Nephron (organoid): ENCODE results near the gene PRDM1.

Source experiments
- H3K27ac Mint-ChIP-seq, 3 experiments: 2 replicates each; pipeline ENCODE4 v1.8.0; 2020; ENCODE audit warnings: mixed read lengths in 3 of 3, mild to moderate bottlenecking in 2 of 3, moderate library complexity in 1 of 3
- H3K27me3 Mint-ChIP-seq: 2 replicates; pipeline ENCODE4 v1.8.0; 2021; ENCODE audit warnings: low read depth, mild to moderate bottlenecking, moderate library complexity, mixed read lengths
- H3K36me3 Mint-ChIP-seq: 2 replicates; pipeline ENCODE4 v1.8.0; 2020; ENCODE audit warnings: low read depth, mixed read lengths
- H3K4me1 Mint-ChIP-seq: 2 replicates; pipeline ENCODE4 v1.8.0; 2020; ENCODE audit warnings: mixed read lengths
- H3K4me3 Mint-ChIP-seq, 3 experiments: 2 replicates each; pipeline ENCODE4 v1.8.0; 2020; ENCODE audit warnings: mild to moderate bottlenecking in 3 of 3, mixed read lengths in 3 of 3, moderate library complexity in 2 of 3
- H3K9me3 Mint-ChIP-seq: 2 replicates; pipeline ENCODE4 v1.8.0; 2020; ENCODE audit warnings: mixed read lengths
- TF ChIP-seq, protein P1 (sequence below), 3 experiments: fragments of 200-600 bp; sonication (generic); IDR thresholded peaks; one replicate each; pipeline ENCODE4 v1.5.0; 2021; ENCODE audit warnings: antibody characterized with exemption in 3 of 3; ENCODE audit not compliant: unreplicated experiment in 3 of 3

The PRDM1 gene

DNA sequence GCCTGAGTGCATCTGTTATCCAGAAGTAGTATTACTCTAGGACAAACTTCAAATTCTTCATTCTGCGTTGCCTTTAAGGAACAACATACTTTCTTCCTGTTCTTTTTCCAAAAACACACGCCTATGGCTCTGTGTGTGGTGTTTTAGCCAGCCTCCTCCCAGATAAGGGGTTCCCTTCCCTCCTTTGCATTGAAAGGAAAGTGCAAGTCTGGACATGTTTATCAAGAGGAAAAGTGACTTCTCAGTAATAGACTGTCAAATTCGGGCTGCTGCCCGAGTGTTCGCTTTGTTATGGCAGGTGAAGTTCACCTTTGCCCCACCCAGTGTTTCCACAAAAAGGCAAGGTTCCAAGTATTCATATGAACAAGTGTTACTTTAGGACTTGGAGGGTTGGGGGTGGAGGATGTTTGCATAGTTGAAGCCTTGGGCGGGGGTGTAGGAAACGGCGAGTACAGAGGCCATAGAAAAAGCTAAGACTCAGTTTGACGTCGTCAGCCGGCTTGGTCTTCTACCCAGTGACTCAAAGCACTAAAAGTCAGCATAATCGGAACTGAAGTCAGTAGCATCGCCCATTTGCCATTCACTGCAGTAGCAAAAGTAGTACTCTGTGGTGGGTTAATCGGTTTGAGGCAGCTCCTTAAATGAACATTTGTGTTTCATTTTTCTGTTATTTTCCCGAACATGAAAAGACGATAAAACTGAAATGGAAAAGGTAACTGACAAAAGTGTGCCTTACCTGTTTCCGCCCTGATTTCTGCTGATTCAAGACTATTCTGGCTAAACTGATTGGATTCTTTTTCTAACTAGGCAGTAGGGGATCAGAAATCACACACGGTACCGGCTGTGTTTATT is 12.5 kb downstream of the PRDM1 start:
- peaks cover 91% of the 10 kb centered on the region for H3K27me3 Mint-ChIP-seq
- H3K4me1 Mint-ChIP-seq: peaks cover 22% of the 10 kb centered on the region
- peak overlapping the region; percentile 26 to 83 (median 64) for H3K27ac Mint-ChIP-seq
- H3K4me3 Mint-ChIP-seq: peak overlapping the region; percentile 71 to 86 (median 82)
- H3K9me3 Mint-ChIP-seq: no peaks in the 10 kb centered on the region
- no peaks in the 10 kb centered on the region for H3K36me3 Mint-ChIP-seq
- TF ChIP-seq, protein P1, sequence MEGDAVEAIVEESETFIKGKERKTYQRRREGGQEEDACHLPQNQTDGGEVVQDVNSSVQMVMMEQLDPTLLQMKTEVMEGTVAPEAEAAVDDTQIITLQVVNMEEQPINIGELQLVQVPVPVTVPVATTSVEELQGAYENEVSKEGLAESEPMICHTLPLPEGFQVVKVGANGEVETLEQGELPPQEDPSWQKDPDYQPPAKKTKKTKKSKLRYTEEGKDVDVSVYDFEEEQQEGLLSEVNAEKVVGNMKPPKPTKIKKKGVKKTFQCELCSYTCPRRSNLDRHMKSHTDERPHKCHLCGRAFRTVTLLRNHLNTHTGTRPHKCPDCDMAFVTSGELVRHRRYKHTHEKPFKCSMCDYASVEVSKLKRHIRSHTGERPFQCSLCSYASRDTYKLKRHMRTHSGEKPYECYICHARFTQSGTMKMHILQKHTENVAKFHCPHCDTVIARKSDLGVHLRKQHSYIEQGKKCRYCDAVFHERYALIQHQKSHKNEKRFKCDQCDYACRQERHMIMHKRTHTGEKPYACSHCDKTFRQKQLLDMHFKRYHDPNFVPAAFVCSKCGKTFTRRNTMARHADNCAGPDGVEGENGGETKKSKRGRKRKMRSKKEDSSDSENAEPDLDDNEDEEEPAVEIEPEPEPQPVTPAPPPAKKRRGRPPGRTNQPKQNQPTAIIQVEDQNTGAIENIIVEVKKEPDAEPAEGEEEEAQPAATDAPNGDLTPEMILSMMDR (IDR thresholded peaks at IDR 0.05; ENCODE audit: unreplicated experiment in 3 of 3): no peak

DNA sequence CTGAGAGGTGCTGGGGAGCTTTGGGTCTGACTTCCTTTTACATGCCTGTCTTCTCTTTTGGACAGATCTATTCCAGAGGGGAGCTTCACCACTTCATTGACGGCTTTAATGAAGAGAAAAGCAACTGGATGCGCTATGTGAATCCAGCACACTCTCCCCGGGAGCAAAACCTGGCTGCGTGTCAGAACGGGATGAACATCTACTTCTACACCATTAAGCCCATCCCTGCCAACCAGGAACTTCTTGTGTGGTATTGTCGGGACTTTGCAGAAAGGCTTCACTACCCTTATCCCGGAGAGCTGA is 13.1 kb downstream of the PRDM1 start:
- peak overlapping the region; percentile 45 to 86 (median 82) for H3K4me3 Mint-ChIP-seq
- no peak overlapping the region for H3K27ac Mint-ChIP-seq
- peaks cover 22% of the 10 kb centered on the region for H3K4me1 Mint-ChIP-seq
- no peaks in the 10 kb centered on the region for H3K36me3 Mint-ChIP-seq
- no peaks in the 10 kb centered on the region for H3K9me3 Mint-ChIP-seq
- H3K27me3 Mint-ChIP-seq: peaks cover 89% of the 10 kb centered on the region
- TF ChIP-seq, protein P1 (IDR thresholded peaks at IDR 0.05; ENCODE audit: unreplicated experiment in 3 of 3): no peak

DNA sequence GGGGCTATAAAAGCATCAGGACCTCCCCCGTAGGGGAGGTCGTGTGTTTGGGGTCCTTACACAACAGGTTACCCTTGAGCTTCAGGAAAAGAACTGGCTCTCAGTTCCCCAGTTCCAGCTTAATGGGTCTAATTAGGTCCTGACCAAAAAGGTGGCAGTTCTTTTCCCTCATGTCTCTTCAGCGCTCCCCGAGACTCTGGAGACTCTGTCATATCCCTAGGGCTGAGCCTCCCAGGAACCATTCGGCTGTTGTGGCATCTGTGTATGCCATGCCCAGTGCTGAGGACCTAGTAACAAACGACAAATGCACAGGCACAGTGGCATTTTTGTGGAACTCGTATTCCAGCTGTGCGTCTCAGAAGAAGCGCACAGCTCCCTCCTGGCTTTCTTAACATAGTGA is 14.6 kb downstream of the PRDM1 start:
- Mint-ChIP-seq H3K27me3 (peaks cover 79% of the 10 kb centered on the region), H3K9me3 (no peaks in the 10 kb centered on the region), H3K4me3 (no peak overlapping the region), H3K4me1 (peaks cover 22% of the 10 kb centered on the region), H3K27ac (no peak overlapping the region), H3K36me3 (peaks cover 7% of the 10 kb centered on the region)
- TF ChIP-seq, protein P1 (IDR thresholded peaks at IDR 0.05; ENCODE audit: unreplicated experiment in 3 of 3): no peak

DNA sequence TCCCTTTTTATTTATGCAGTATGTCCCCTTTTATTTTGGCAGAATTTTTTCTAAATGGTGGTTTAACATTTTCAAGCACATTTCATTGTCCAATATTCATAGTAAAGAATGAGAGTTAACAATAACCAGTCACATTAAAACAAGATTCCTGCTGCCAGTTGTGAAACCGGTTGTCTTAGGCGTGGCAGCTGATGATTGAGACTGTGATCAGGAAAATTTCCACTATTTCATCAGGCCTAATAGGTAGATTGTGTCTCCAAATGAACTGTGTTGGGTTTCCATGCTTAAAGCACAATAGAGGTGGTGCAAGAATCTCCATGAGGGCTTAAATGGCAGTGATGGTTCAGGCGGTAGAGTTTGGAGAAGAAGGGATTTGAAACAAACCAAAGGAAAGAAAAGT is 15.3 kb downstream of the PRDM1 start:
- Mint-ChIP-seq H3K4me1 (peaks cover 22% of the 10 kb centered on the region), H3K27me3 (peaks cover 78% of the 10 kb centered on the region), H3K36me3 (peaks cover 7% of the 10 kb centered on the region), H3K4me3 (no peak overlapping the region), H3K27ac (no peak overlapping the region), H3K9me3 (no peaks in the 10 kb centered on the region)
- TF ChIP-seq, protein P1 (IDR thresholded peaks at IDR 0.05; ENCODE audit: unreplicated experiment in 3 of 3): no peak

DNA sequence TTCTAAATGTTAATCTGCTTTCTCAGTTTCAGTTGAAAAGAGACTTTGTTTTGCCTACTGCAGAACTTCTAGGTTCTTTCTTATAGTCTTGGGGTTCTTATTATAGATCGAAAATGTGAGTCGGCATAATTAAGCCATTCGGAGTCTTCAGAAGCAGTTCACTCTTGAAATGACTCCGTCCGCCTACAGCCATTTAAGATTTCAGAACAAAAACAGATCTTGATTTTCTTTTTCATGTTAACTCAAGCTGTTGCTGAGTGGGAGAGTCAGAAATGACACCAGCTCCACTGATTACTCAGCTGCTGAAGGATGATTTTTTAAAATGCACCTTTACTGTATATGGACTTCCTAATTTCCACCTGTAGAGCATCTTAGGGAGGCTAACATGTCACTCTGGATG is 15.9 kb downstream of the PRDM1 start:
- peaks cover 22% of the 10 kb centered on the region for H3K4me1 Mint-ChIP-seq
- TF ChIP-seq, protein P1 (IDR thresholded peaks at IDR 0.05; ENCODE audit: unreplicated experiment in 3 of 3): no peak

More for the DNA sequence above, 15.9 kb downstream of the PRDM1 start:
- H3K9me3 Mint-ChIP-seq: no peaks in the 10 kb centered on the region
- no peak overlapping the region for H3K4me3 Mint-ChIP-seq
- H3K36me3 Mint-ChIP-seq: peaks cover 7% of the 10 kb centered on the region
- H3K27ac Mint-ChIP-seq: no peak overlapping the region
- peaks cover 75% of the 10 kb centered on the region for H3K27me3 Mint-ChIP-seq
